ENCODE results near the gene RIC8A. TPM values are rescaled to one million over a fixed set of nuclear protein-coding genes. Genes with fewer than 3 reads are reported as not detected.
A peak's percentile ranks its signal among the peaks of the same experiment; 100 is the strongest.

The RIC8A gene
- total RNA-seq, 2 donors from 2014 or later: 77.1 to 92.6 TPM

DNA sequence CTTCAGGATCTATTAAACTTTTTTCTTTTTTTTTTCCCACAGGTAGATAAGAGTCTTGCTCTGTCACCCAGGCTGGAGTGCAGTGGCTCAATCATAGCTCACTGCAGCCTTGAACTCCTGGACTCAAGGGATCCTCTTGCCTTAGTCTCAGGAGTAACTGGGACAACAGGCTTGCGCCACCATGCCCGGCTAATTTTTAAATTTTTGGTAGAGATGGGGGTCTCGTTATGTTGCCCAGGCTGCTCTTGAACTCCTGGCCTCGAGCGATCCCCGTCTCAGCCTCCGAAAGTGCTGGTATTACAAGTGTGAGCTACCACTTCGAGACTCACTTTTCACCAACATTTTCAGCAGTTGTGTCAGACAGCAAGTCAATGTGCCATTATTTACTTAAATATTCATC is 27.7 kb downstream of the RIC8A start:
- H3K27ac ChIP-seq (ENCODE audit: low read depth, low read length): no peak overlapping the region
- peaks cover 2% of the 10 kb centered on the region for H3K27me3 Mint-ChIP-seq (ENCODE audit: insufficient read depth)
- no peaks in the 10 kb centered on the region for H3K9me3 Mint-ChIP-seq
- TF ChIP-seq, protein P1, sequence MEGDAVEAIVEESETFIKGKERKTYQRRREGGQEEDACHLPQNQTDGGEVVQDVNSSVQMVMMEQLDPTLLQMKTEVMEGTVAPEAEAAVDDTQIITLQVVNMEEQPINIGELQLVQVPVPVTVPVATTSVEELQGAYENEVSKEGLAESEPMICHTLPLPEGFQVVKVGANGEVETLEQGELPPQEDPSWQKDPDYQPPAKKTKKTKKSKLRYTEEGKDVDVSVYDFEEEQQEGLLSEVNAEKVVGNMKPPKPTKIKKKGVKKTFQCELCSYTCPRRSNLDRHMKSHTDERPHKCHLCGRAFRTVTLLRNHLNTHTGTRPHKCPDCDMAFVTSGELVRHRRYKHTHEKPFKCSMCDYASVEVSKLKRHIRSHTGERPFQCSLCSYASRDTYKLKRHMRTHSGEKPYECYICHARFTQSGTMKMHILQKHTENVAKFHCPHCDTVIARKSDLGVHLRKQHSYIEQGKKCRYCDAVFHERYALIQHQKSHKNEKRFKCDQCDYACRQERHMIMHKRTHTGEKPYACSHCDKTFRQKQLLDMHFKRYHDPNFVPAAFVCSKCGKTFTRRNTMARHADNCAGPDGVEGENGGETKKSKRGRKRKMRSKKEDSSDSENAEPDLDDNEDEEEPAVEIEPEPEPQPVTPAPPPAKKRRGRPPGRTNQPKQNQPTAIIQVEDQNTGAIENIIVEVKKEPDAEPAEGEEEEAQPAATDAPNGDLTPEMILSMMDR (conservative IDR thresholded peaks at IDR 0.05): no peak
- peaks cover 23% of the 10 kb centered on the region for H3K36me3 Mint-ChIP-seq (ENCODE audit: low read depth)
- H3K4me3 ChIP-seq (ENCODE audit: low read length): peak overlapping the region; percentile 91
- H3K4me3 Mint-ChIP-seq: peak overlapping the region; percentile 94
- peaks cover 3% of the 10 kb centered on the region for H3K4me1 ChIP-seq (ENCODE audit: control insufficient read depth, insufficient read depth, low read length)
- no peak overlapping the region for H3K27ac Mint-ChIP-seq
- no peaks in the 10 kb centered on the region for H3K9me3 ChIP-seq (ENCODE audit: control insufficient read depth, low read length)
- H3K4me1 Mint-ChIP-seq: peaks cover 4% of the 10 kb centered on the region
- 95 to 98% methylated on average over 8 of the region's 8 CpGs for WGBS, 2 experiments (ENCODE audit: insufficient coverage in 1 of 2, insufficient read length in 1 of 2)
- peak overlapping the region; percentile 67 for H3K9ac ChIP-seq (ENCODE audit: extremely low read depth, low read length, poor library complexity, severe bottlenecking)
- no peaks in the 10 kb centered on the region for H3K27me3 ChIP-seq (ENCODE audit: control insufficient read depth, insufficient read depth, low read length, poor library complexity, severe bottlenecking)
- H3K36me3 ChIP-seq (ENCODE audit: control insufficient read depth, insufficient read depth, low read length): peaks cover 12% of the 10 kb centered on the region
- peak; percentile 33 for DNase-seq

DNA sequence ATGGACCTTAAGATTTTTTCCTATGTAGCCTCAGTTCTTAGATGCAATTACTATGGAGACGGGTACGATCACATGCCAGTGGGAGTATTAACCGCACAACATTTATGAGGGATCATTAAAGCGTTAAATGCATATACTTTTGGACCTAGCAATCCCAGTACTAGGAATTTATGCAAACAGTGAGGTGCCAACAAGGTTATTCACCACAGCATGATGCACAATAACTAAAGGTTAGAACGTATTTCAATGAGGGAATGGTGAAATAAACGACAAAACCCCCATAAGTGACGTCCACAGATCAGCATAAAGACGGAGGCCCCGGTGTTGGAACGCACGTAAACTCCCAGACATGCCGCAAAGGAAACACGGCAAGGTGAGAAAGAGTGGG is 28.1 kb downstream of the RIC8A start:
- DNase-seq: no peak
- Histone ChIP-seq H3K4me3 (ENCODE audit: low read length) (peak overlapping the region; percentile 91), H3K4me1 (ENCODE audit: control insufficient read depth, insufficient read depth, low read length) (peaks cover 3% of the 10 kb centered on the region), H3K27ac (ENCODE audit: low read depth, low read length) (peak overlapping the region; percentile 27), H3K27me3 (ENCODE audit: control insufficient read depth, insufficient read depth, low read length, poor library complexity, severe bottlenecking) (no peaks in the 10 kb centered on the region), H3K9me3 (ENCODE audit: control insufficient read depth, low read length) (no peaks in the 10 kb centered on the region), H3K36me3 (ENCODE audit: control insufficient read depth, insufficient read depth, low read length) (peaks cover 16% of the 10 kb centered on the region), H3K9ac (ENCODE audit: extremely low read depth, low read length, poor library complexity, severe bottlenecking) (peak overlapping the region; percentile 67)
- peaks cover 2% of the 10 kb centered on the region for H3K27me3 Mint-ChIP-seq (ENCODE audit: insufficient read depth)
- H3K9me3 Mint-ChIP-seq: no peaks in the 10 kb centered on the region
- peaks cover 23% of the 10 kb centered on the region for H3K36me3 Mint-ChIP-seq (ENCODE audit: low read depth)
- peak overlapping the region; percentile 77 for H3K27ac Mint-ChIP-seq
- peaks cover 4% of the 10 kb centered on the region for H3K4me1 Mint-ChIP-seq
- H3K4me3 Mint-ChIP-seq: peak overlapping the region; percentile 94
- WGBS, 2 experiments (ENCODE audit: insufficient coverage in 1 of 2, insufficient read length in 1 of 2): 18 to 25% methylated on average over 9 to 13 of the region's 13 CpGs
- TF ChIP-seq, protein P1 (conservative IDR thresholded peaks at IDR 0.05): no peak

DNA sequence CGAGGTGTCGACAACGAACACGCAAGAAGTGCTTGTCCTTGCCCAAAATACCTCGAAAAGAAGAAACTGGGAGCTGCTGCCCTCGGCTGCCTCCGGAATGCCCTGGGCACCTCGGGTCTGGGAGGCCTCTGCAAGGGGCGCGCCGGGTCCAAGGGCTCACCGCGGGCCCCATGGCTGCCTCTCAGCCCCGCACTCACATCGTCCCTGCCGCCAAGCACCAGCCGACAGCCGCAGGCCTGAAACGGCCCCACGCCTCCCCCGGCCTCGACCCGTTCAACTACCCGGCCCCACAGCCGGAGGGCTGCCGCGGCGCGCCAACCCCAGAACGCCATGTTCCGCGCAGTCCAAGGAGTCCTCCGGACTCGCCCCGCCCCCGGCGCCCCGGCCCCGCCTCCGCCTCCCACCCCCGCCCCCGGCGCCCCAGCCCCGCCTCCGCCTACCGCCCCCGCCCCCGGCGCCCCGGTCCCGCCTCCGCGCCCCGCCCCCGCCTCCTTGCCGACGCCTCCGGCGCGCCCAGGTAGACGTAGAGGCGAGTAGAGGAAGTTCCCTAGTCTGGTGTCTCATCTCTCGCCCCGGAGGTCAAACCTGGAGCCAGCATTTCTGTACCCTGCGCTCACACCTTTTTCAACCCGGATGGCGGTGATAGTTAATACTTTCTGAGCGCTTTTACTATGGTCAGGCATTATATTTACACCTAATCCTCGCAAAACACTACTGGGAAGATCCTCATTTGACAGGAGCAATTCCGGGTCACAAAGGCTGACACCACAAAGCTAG is 28.7 kb downstream of the RIC8A start, which contains the start of gene SIRT3:
TSS of gene SIRT3 (minus strand) at position 346 of the 777 bp plus-strand sequence. CDS start at position 332, 14 bp downstream.
- H3K9ac ChIP-seq (ENCODE audit: extremely low read depth, low read length, poor library complexity, severe bottlenecking): peak within 1 kb of the TSS; percentile 88
- H3K4me3 ChIP-seq (ENCODE audit: low read length): peak within 1 kb of the TSS; percentile 98
- H3K27ac ChIP-seq (ENCODE audit: low read depth, low read length): peak within 1 kb of the TSS; percentile 92
- Mint-ChIP-seq H3K4me3 (peak within 1 kb of the TSS; percentile 94), H3K27ac (peak within 1 kb of the TSS; percentile 96), H3K36me3 (ENCODE audit: low read depth) (peaks cover 26% of the 10 kb centered on the region), H3K27me3 (ENCODE audit: insufficient read depth) (peaks cover 2% of the 10 kb centered on the region), H3K4me1 (peaks cover 4% of the 10 kb centered on the region), H3K9me3 (no peaks in the 10 kb centered on the region)
- TF ChIP-seq, protein P1 (conservative IDR thresholded peaks at IDR 0.05): peak; percentile 50
- peak; percentile 95 for DNase-seq
- H3K9me3 ChIP-seq (ENCODE audit: control insufficient read depth, low read length): no peaks in the 10 kb centered on the region
- H3K36me3 ChIP-seq (ENCODE audit: control insufficient read depth, insufficient read depth, low read length): peaks cover 19% of the 10 kb centered on the region
- H3K4me1 ChIP-seq (ENCODE audit: control insufficient read depth, insufficient read depth, low read length): peaks cover 3% of the 10 kb centered on the region
- 0 to 1% methylated on average over 20 to 59 of the region's 70 CpGs for WGBS, 2 experiments (ENCODE audit: insufficient coverage in 1 of 2, insufficient read length in 1 of 2)
- no peaks in the 10 kb centered on the region for H3K27me3 ChIP-seq (ENCODE audit: control insufficient read depth, insufficient read depth, low read length, poor library complexity, severe bottlenecking)
